ENCODE data around the gene PFDN1.

PFDN1 gene

DNA sequence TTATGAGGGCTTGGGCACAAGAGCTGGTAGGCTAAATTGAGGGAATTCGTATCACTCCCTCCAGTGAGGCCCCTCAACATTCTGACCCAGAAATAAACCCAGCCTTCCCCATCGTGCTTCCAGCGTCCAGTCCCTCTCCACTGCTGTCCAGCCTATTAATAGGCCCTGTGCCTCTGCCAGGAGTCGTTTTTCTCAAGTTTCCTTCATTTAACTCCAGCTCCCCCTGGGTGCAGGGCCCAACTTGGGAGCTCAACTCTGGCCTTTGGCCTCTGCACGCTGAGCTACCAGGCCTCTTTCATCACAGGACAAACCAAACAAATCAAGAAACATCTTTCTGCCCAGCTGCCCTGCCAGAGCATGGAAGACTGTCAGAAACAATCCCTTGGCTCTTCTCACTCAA lies 33.5 kb upstream of the PFDN1 start:
- TF ChIP-seq, protein P1, sequence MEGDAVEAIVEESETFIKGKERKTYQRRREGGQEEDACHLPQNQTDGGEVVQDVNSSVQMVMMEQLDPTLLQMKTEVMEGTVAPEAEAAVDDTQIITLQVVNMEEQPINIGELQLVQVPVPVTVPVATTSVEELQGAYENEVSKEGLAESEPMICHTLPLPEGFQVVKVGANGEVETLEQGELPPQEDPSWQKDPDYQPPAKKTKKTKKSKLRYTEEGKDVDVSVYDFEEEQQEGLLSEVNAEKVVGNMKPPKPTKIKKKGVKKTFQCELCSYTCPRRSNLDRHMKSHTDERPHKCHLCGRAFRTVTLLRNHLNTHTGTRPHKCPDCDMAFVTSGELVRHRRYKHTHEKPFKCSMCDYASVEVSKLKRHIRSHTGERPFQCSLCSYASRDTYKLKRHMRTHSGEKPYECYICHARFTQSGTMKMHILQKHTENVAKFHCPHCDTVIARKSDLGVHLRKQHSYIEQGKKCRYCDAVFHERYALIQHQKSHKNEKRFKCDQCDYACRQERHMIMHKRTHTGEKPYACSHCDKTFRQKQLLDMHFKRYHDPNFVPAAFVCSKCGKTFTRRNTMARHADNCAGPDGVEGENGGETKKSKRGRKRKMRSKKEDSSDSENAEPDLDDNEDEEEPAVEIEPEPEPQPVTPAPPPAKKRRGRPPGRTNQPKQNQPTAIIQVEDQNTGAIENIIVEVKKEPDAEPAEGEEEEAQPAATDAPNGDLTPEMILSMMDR (IDR thresholded peaks at IDR 0.05; ENCODE audit: control extremely low read depth, extremely low read depth, low read depth, missing control alignments): no peak
- DNase-seq (ENCODE audit: extremely low spot score): no peak
- ChIA-PET POLR2A (interaction anchor here (0.6 kb wide), 1 partner anchor 24 kb away, joined by 7 read pairs; no protein-coding TSS in a partner anchor), CTCF (interaction anchor here (0.9 to 7.3 kb wide), 9 partner anchors 8 to 125 kb away, joined by 3 to 50 read pairs (median 4); partner anchors contain the start of gene HBEGF)

DNA sequence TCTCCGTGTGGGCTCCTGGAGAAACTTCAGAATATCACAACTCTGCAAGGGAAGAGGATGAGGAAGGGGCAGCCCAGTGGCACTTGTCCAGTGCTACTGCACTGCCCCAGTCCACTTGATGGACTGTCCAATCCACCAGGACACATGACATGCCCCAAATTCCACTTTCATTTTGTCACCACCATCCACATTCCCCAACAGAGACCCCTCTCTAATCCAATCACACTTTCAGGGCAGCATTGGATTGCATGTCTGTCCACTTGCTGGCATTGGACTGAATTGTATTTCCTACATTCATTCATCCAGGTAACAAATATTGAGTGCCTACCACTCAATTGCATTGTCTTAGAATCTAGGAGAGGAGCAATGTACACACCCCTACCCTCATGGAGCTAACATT lies 28.7 kb upstream of the PFDN1 start:
- TF ChIP-seq, protein P1 (IDR thresholded peaks at IDR 0.05; ENCODE audit: control extremely low read depth, extremely low read depth, low read depth, missing control alignments): no peak
- no peak for DNase-seq (ENCODE audit: extremely low spot score)
- CTCF ChIA-PET: interaction anchor here (1.1 to 1.3 kb wide), 2 partner anchors 18 to 20 kb away, joined by 4 to 5 read pairs; no protein-coding TSS in a partner anchor
- POLR2A ChIA-PET: no interaction called here

DNA sequence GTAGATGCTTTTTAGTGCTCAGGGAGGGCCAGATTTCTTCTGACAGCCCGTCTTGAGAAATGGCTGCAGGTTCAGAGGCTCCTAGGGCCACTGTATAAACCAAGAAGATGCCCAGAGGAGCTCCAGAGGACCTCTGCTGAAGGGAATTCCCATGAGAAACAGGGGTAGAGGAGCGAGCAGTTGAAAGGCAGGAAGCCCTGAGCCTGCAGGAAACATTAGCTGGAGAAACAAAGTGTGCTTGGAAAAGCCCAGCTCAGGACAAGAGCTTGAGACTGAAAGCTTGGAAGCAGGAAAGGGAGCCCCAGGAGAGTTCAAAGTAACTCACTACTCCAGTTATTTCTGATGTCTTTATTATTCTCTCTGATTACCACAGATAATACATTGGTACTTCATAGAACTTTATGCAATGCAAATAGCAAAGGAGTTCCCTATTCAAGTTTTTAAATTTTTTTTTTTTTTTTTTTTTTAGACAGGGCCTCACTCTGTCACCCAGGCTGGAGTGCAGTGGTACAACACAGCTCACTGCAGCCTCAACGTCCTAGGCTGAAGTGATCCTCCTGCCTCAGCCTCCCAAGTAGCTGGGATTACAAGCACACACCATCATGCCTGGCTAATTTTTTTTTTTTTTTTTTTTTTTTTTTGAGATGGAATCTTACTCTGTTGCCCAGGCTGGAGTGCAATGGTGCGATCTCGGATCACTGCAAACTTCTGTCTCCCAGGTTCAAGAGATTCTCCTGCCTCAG lies 27.0 kb upstream of the PFDN1 start:
- TF ChIP-seq, protein P1 (IDR thresholded peaks at IDR 0.05; ENCODE audit: control extremely low read depth, extremely low read depth, low read depth, missing control alignments): no peak
- POLR2A ChIA-PET: no interaction called here
- no peak for DNase-seq (ENCODE audit: extremely low spot score)
- CTCF ChIA-PET: interaction anchor here (1.0 to 3.8 kb wide), 2 partner anchors 13 to 22 kb away, joined by 4 to 23 read pairs; no protein-coding TSS in a partner anchor

DNA sequence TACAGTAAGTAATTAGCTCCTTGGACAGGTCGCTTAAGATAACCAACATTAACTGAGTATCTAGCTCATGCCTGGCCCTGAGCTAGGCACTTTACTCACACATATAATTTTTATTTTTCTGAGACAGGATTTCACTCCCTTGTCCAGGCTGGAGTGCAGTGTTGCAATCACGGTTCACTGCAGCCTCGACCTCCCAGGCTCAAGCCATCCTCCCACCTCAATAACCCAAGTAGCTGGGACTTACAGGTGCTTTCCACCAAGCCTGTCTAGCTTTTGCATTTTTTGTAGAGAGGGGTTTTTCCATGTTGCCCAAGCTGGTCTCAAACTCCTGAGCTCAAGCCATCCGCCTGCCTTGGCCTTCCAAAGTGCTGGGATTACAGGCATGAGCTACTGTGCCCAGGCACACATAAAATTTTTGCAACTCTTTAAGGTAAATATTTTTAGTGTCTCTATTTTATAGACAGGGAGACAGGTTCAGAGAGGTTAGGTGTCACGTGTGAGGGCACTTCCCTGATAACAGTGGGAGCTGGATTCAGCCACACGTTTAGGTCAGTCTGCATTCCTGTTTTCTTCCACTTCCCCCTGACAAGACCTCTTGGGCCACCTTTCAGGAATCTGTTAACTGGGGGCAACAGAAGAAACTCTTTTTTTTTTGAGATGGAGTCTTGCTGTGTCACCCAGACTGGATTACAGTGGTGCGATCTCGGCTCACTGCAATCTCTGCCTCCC lies 25.3 kb upstream of the PFDN1 start:
- ChIA-PET CTCF (interaction anchor here (0.7 to 3.8 kb wide), 14 partner anchors 9 to 88 kb away, joined by 3 to 23 read pairs (median 4); partner anchors contain the start of gene HBEGF), POLR2A (no interaction called here)
- TF ChIP-seq, protein P1 (IDR thresholded peaks at IDR 0.05; ENCODE audit: control extremely low read depth, extremely low read depth, low read depth, missing control alignments): no peak
- DNase-seq (ENCODE audit: extremely low spot score): no peak

DNA sequence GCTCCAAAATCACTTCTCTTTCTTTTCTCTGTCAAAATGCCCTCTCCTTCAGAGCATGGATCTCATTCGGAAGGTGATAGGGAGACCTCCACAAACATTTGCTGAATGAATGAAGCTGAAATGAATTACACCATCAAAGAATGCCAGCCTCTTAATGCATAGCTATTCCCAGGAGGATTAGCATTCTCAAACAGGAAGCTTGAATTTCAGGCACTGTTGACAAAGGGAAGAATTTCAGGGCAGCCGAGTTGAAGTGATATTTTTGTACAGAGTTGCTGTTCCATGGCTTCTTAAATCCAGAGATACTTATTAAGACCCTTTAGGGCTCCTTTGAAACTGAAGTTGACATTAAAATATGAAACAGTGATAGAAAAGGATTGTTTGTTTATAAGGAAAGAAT lies 24.7 kb upstream of the PFDN1 start:
- TF ChIP-seq, protein P1 (IDR thresholded peaks at IDR 0.05; ENCODE audit: control extremely low read depth, extremely low read depth, low read depth, missing control alignments): no peak
- no peak for DNase-seq (ENCODE audit: extremely low spot score)
- ChIA-PET POLR2A (no interaction called here), CTCF (interaction anchor here (0.7 to 3.8 kb wide), 14 partner anchors 10 to 88 kb away, joined by 3 to 23 read pairs (median 4); partner anchors contain the start of gene HBEGF)

DNA sequence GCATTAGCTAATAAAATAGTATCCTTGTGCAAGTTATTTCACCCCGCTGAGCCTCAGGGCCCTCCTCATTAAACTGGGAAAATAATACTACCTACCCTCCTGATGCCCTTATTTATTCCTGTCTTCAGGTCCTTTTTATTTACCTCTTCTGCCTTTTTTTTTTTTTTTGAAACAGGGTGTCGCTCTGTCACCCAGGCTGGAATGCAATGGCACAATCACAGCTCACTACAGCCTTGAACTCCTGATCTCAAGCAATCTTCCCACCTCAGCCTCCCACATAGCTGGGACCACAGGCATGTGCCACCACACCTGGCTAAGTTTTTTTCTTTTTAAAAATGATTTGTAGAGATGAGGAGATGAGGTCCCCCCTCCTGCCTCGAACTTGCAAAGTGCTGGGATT lies 22.6 kb upstream of the PFDN1 start:
- CTCF ChIA-PET: interaction anchor here (1.0 to 2.0 kb wide), 5 partner anchors 12 to 47 kb away, joined by 3 to 7 read pairs (median 5); partner anchors contain the start of gene HBEGF

More for the DNA sequence above, 22.6 kb upstream of the PFDN1 start:
- no peak for DNase-seq (ENCODE audit: extremely low spot score)
- TF ChIP-seq, protein P1 (IDR thresholded peaks at IDR 0.05; ENCODE audit: control extremely low read depth, extremely low read depth, low read depth, missing control alignments): no peak
- POLR2A ChIA-PET: no interaction called here

Measured in GM10248 (cell line).